ENCODE data around the gene SVIL.
"Not testable (repeated sequence)": the region's sequence is repeated elsewhere in the genome, so short reads cannot be mapped to it uniquely, and the experiment has no call there.

Gene SVIL

DNA sequence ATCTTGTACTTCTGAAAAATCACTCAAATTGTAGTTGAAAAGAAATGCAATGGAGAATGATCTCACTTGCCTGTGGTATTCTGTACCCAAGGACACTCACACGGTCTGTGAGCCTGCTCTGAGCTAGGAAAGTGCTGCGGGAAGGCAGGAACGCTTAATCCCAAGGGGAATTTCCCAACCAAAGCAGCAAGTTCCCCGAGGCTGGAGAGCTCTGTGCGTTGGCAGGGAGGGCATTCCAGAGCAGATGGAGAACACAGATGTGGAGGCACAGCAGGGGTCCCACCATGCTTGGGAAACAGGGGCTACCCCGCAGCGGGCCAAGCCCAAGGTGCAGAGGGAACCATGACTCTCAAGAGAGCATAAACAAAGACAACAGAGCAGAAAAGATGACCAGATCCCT, 13.6 kb downstream of the SVIL start:
- DNase-seq, result no peak

- no peak for DNase-seq
Measured at GRCh38 chr10:29620112-29620690, 14.6 kb downstream of the SVIL start.

DNA sequence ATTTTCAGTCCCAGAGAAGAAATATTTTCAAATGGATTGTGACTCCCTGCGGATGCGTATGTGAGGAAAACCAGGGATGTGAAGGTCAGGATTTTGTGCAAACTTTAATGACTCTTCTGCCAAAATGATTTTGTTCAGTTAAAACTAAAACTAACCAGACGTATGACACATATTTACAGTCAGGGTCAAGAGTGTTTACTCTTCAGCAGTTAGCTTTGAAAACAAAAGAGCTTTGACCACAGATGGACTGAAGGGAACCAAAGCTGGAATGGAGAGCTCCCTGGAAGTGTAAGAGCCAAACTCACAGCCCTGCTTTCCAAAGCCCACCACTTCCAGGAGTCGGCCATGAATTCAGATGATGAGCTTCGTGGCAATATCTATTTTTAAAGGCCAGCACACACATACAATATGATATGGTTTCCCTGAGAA, 15.5 kb downstream of the SVIL start:
- DNase-seq, result no peak

DNA sequence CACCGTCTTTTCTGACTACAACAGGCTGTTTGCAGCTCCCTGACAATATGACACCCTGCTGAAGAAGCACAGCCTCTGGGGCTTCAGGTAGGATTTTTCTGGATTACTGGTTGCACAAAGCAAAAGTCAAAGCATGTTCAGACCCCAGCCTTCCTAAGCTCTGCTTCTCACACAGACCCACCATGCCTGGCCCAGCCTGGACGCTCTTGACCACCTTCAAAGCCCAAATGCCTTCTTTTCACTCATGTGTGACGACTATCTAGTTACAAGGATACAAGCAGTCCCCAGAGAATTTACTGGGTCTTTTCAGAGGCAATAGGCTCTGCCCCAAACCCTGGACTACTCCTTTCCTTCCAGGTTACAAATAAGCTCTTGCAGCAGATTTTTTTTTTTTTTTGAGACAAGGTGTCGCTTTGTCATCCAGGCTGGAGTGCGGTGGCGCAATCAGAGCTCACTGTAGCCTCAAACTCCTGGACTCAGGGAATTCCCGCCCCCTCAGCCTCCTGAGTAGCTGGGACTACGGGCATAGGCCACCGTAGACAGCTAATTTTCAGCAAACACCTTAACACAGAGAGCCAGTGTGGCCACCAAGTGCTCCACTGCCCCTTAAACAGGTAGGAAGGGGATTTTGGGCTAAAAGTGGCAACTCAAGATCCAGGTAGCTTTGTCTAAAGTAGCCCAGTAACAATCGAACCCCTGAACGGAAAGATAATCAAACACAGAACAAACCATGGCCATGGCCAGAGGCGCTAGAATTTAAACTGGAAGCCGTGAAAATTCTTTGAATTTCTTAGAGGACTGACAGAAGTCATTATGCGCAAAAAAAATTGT, 16.2 kb downstream of the SVIL start:
- DNase-seq, result no peak

GRCh38 chr10:29617880-29618340, 16.9 kb downstream of the SVIL start:
- DNase-seq, result no peak

DNA sequence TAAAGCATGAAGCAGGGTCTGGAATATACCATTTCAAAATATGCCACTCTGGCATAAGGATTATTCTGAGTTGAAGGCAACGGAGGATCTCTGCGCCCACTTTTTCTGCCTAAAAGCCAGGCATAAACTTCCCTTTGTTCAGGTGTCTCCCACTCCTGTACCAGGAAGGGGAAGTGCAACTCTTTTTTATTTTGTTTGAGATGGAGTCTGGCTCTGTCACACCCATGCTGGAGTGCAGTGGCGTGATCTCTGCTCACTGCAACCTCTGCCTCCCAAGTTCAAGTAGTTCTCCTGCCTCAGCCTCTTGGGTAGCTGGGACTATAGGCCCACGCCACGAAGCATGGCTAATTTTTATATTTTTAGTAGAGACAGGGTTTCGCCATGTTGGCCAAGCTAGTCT, 18.2 kb downstream of the SVIL start:
- no peak for DNase-seq

DNA sequence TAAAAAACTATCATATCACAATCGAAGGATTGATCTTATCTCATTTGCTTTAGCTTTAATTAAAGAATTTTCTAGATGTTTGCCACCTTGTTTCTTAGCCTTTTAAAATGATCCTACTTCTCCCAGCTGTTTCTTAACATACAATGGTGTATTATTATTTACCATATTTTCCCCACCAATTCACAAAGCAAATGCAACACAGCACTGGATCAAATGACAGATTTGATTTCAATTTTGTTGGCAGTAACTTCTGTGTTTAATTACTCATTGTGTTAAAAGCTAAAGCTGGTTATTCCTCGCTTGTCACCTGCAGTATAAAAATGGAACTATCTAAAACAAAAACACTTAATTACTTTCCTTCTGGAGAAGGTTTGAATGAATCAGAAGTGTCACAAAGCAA, 19.6 kb downstream of the SVIL start:
- DNase-seq, result no peak

- DNase-seq, result not testable (repeated sequence)
Measured at GRCh38 chr10:29614289-29614688, 20.5 kb downstream of the SVIL start.

DNA sequence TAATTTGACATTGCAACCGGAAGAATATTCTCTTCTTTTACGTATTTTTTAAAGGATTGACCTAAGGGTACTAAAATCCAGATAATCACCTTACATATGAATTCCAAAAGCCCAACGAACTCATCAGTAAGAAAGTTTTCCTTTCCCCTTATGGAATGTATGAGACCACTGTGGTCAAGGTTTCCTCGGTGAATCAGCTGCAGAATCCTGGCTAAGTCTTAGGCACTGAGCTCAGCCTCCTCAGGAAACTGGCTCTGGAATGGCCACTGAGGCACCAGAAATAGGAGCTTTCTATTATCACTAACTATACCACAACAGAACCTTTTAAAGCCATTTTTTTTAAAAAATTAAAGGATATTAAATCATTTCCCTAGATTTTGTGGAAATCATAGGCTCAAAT, 21.0 kb downstream of the SVIL start:
- DNase-seq, result no peak

- no peak for DNase-seq
Measured at GRCh38 chr10:29613196-29613595, 21.6 kb downstream of the SVIL start.

- no peak for DNase-seq
Measured at GRCh38 chr10:29612657-29613056, 22.1 kb downstream of the SVIL start.

- DNase-seq, result no peak
Measured at GRCh38 chr10:29611781-29612381, 22.9 kb downstream of the SVIL start.

GRCh38 chr10:29610876-29611647, 23.7 kb downstream of the SVIL start:
- DNase-seq, result no peak

DNA sequence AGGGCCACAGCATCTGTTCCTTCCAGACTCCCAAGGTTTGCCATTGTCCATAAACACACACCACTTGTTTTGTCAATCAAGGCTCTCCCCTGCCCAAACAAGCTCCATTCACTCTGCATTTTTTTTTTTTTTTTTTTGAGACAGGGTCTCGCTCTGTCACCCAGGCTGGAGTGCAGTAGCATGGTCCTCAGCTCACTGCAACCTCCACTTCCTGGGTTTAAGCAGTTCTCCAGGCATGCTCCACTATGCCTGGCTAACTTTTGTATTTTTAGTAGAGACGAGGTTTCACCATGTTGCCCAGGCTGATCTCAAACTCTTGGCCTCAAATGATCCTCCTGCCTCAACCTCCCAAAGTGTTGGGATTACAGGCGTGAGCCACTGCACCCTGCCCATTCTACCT, 24.4 kb downstream of the SVIL start:
- DNase-seq, result not testable (repeated sequence)

DNA sequence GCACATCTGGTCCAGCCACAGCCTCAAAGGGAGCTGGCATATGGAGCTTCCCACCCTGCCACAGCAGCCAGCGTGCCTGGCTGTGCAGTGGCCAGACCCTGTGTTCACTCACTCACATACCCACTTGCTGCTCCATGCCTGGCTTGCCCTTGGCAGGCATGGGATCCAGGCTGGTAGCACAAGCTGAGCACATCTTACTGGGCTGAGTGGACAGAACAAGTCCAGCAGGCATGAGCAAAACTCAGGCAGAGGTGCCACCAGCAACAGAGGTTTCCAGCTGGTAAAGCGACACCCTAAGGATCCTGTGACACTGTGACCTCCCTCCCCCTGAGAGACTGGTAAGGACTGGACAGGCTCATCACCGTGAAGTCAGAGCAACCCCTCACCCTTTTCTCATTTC, 25.1 kb downstream of the SVIL start:
- DNase-seq, result no peak

DNA sequence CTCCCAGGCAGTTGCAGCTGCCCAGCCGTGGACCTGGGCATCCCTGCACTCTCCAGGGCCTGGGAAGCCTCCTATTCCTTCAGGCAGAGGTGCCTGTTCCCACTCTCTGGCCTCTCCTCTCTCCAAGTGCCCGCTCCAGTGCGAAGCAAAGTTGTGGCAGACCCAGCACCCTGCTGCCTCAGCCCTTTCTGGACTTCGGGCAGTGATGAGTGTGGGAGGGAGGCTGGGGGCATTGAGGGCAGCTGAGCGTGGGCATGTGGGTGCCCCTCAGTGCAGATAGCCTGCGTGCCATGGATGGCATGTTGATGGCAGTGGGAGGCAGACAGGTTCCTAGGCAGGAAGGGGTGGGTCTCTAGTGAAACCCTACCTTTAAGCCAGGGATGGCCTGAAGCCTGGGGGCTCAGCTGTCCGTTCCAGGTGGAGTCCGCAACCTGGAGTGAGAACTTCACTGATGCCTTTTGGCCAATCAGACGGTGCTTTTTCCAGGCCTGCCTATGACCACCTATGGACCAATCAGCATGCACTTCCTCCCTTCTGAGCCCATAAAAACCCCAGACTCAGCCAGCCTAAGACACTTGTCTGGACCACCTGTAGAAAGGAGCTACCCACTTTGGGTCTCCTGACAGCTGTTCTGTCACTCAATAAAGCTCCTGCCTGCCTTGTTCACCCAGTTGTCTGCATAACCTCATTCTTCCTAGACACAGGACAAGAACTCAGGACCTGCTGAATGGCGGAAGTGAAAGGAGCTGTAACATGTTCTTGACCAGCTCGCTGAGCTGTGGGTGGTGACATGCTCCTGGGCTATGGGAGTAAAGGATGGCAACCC, 26.1 kb downstream of the SVIL start:
- DNase-seq, result no peak

- no peak for DNase-seq
Measured at GRCh38 chr10:29608062-29608461, 26.7 kb downstream of the SVIL start.

DNA sequence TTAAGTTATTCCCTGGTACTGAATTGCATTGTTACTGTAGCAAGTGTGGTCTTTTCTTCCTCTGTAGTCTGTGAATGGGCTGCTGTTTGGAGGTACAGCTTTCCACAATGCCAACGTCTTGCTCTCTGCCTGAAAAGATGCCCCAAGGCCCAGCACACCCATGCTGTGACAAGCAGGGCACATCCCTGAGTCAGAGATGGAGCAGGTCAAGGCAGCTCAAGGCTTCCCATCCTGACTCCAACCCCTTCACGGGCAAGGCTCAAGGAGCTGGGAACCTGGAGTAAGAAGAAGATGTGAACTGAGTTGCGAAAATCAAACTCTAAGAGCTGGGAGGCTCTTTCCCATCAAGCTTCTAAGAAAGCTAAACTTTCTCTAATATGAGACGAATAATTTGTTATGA, 27.2 kb downstream of the SVIL start:
- DNase-seq, result no peak

DNA sequence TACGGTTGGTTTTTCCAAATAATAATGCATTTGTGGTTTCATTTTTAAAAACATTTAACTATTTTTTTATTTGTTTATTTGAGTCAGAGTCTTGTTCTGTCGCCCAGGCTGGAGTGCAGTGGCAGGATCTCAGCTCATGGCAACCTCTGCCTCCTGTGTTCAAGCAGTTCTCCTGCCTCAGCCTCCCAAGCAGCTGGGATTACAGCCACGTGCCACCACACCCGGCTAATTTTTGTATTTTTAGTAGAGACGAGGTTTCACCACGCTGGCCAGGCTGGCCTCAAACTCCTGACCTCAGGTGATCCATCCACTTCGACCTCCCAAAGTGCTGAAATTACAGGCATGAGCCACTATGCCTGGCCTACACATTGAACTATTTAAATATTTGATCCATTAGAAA, 28.1 kb downstream of the SVIL start:
- DNase-seq, result not testable (repeated sequence)

DNA sequence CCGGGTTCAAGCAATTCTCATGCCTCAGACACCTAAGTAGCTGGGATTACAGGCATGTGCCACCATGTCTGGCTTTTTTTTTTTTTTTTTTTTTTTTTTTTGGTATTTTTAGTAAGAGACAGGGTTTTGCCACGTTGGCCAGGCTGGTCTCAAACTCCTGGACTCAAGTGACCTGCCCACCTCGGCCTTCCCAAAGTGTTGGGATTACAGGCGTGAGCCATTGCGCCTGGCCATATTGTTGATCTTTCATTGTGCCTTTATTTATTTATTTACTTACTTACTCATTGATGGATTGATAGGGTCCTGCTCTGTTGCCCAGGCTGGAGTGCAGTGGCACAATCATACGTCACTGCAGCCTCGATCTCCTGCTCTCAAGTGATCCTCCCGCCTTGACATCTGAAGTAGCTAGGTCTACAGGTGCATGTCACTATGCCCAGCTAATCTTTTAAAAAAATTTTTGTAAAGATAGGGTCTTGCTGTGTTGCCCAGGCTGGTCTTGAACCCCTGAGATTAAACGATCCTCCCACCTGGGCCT, 30.4 kb downstream of the SVIL start:
- no peak for DNase-seq

GRCh38 chr10:29603223-29603896, 31.4 kb downstream of the SVIL start:
- DNase-seq, result no peak

- no peak for DNase-seq
Measured at GRCh38 chr10:29600821-29601220, 34.0 kb downstream of the SVIL start.

Data from activated naive CD4-positive, alpha-beta T cell treated with anti-CD3 and anti-CD28 coated beads, Interleukin-2, amount 50 U/mL, for 16 hours (primary cell).